SU-DHL-6 (cell line): ENCODE measurements around the gene OS9.

ENCODE experiments used
- EZH2phosphoT487 ChIP-seq: fragments of 200-600 bp; sonication (generic), shearing (Covaris generic); conservative IDR thresholded peaks from 2 replicates; pipeline ENCODE4 v1.6.1; 2018; ENCODE audit warnings: mild to moderate bottlenecking, antibody characterized with exemption, low read length, moderate library complexity, mixed read lengths
- TF ChIP-seq, protein P1 (sequence below): fragments of 200-600 bp; sonication (generic); IDR thresholded peaks from one replicate; pipeline ENCODE4 v1.5.1; 2017; ENCODE audit warnings: antibody characterized with exemption, mild to moderate bottlenecking, low read length, moderate library complexity; ENCODE audit not compliant: insufficient read depth, poor library complexity, severe bottlenecking

- TF ChIP-seq, protein P1, sequence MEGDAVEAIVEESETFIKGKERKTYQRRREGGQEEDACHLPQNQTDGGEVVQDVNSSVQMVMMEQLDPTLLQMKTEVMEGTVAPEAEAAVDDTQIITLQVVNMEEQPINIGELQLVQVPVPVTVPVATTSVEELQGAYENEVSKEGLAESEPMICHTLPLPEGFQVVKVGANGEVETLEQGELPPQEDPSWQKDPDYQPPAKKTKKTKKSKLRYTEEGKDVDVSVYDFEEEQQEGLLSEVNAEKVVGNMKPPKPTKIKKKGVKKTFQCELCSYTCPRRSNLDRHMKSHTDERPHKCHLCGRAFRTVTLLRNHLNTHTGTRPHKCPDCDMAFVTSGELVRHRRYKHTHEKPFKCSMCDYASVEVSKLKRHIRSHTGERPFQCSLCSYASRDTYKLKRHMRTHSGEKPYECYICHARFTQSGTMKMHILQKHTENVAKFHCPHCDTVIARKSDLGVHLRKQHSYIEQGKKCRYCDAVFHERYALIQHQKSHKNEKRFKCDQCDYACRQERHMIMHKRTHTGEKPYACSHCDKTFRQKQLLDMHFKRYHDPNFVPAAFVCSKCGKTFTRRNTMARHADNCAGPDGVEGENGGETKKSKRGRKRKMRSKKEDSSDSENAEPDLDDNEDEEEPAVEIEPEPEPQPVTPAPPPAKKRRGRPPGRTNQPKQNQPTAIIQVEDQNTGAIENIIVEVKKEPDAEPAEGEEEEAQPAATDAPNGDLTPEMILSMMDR = no peak
- no peak for TF ChIP-seq EZH2phosphoT487
Measured at GRCh38 chr12:57730336-57731067, 36.6 kb downstream of the OS9 start.
